ENCODE measurements around the gene PPP1R3E.

The PPP1R3E gene

GRCh38 chr14:23248601-23249000, 54.1 kb downstream of the PPP1R3E start:
- DNase-seq (ENCODE audit: low spot score): no peak

Measured in kidney tubule cell (primary cell).